Islet precursor cell (in vitro differentiated cells): ENCODE results near the gene RMND5B.
"Not testable (repeated sequence)": the region's sequence is repeated elsewhere in the genome, so short reads cannot be mapped to it uniquely, and the experiment has no call there.

Experiments used
- DNase-seq: peaks from one replicate; pipeline ENCODE4 v3.0.0-alpha.2; 2018

Gene RMND5B, protein sequence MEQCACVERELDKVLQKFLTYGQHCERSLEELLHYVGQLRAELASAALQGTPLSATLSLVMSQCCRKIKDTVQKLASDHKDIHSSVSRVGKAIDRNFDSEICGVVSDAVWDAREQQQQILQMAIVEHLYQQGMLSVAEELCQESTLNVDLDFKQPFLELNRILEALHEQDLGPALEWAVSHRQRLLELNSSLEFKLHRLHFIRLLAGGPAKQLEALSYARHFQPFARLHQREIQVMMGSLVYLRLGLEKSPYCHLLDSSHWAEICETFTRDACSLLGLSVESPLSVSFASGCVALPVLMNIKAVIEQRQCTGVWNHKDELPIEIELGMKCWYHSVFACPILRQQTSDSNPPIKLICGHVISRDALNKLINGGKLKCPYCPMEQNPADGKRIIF

DNA sequence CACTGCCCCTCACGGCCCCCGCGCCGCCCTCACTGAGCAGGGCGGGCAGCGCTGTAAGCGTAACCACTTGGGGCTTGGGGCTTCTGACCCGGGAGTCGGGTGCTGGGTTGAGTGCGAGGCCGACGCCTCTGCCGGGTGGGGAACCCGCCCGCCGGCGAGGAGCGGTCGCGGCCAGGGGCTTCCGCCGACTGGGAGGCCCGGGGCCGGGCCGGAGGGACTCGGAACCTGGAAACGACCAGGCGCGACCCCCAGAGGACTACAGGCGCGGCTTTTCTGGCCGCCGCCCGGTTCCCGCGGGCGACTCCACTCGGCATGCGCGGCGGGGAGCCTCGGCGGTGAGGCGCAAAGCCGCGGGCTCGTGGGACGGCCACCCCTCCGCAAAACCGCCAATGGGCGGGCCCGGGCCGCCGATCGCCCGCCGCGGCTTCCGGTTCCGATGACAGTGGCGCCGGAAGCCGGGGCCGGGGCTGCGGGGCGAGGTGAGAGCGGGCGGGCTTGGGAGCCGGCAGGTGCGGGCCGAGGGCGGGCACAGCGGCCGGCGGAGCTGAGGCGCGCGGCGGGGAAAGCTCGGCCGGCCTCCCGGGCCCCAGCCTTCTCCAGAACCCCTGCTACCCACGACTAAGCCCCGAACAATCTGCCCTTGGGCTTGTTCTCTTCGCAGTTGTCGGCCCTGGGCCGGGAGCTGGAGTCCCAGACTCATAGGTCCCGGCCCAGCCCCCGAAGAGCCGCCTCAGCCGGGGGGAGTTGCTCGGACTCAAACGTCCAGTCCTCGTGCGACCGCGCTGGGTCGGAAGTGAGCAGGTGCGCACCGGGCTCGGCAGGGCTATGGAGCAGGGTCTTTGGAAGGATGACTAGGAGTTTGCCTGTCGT lies at the start of gene RMND5B:
RMND5B (plus strand) TSS at position 439 of the 870 bp plus-strand sequence. CDS start 7,106 bp downstream, outside the sequence.
- DNase-seq: peak; percentile 91

DNA sequence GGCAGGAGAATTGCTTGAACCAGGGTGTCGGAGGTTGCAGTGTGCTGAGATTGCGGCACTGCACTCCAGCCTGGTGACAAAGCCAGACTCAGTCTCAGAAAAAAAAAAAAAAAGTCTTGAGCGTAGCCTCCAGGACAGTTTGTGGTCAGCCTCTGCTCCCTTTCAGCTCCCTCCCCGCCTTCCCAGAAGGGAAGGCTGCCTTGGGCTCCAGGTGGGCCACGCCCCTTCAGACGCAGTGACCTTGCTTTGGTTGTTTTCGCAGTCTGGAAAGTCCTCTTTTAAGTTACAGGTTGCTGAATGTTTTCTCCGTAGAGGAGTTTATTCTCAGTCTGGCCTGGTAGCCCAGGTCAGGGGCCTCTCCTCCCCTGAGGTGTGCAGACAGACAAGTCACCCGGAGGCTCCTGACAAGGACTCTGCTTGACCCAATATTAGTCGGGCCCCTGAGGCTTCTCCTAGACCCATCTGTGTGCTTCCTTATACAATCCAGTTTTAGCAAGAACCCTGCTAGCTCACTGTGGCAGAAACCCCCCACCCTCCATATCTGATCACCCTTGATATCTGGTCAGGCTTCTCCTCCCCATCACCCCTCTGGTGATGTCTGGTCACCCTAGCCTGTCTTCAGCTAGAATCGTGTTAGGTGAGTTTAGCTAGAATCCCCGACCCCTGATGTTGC lies 49.1 kb upstream of the RMND5B start:
- peak; percentile 94 for DNase-seq

DNA sequence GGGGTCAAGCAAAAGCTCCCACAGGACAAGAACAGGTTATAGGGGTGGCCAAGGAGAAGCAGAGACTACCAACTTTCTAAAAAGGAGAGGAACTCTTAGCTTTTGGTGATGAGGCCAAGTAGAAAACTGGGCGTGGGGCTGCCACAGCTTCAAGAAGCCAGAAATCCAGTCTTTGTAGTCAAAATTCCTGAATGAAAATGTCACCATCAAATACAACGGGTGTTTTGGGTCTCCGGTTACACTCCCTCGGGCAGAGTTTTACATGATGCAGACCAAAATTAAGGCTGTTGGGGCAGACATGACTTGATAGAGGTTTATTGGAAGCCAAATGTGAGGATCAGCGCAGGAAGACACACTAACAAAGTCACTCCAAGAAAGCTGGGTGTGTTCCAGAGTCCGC lies 46.9 kb upstream of the RMND5B start:
- peak; percentile 59 for DNase-seq

DNA sequence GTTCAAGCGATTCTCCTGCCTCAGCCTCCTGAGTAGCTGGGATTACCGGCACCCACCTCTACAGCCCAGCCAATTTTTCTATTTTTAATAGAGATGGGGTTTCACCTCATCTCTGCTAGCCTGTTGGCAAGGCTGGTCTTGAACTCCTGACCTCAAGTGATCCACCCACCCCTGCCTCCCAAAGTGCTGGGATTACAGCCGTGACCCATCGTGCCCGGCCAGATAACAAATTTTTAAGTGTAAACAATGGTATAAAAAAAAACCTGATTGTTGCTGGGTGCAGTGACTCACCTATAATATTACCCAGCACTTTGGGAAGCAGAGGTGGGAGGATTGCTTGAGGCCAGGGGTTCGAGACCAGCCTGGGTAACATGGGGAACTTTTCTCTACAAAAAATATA lies 45.5 kb upstream of the RMND5B start:
- DNase-seq: no peak

DNA sequence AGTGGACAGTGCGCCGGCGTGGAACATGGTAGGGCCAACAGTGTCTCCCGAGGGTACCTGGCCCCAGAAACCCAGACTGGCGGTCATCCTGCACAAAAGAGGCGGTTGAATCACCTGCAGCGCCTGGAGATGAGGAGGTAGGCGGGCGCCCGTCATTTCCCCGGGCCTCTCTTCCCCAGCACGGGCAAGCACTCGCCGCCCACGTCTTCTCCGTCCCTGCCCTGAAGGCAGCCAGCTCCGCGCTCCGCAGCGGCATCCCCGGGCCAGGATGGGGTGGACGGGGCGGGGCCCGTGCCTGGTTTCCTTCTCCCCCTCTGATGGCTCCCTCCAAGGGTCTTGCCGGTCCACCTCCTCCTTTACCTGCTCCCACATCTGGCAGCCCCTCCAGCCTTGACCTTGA lies 44.5 kb upstream of the RMND5B start:
- DNase-seq: peak; percentile 68

DNA sequence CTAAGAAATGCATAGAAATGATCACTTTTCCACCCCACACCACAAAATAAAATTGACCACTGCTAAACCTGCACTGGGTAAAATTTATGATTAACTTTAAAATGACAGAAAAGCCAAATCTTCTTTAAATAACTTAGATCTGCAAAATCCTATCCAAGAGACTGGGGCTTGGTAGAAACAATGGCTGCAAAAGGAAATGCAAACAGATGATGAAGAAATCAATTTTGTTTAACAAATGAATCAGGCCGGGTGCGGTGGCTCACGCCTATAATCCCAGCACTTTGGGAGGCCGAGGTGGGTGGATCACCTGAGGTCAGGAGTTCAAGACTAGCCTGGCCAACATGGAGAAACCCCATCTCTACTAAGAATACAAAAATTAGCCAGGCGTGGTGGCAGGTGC lies 43.6 kb upstream of the RMND5B start:
- not testable (repeated sequence) for DNase-seq

DNA sequence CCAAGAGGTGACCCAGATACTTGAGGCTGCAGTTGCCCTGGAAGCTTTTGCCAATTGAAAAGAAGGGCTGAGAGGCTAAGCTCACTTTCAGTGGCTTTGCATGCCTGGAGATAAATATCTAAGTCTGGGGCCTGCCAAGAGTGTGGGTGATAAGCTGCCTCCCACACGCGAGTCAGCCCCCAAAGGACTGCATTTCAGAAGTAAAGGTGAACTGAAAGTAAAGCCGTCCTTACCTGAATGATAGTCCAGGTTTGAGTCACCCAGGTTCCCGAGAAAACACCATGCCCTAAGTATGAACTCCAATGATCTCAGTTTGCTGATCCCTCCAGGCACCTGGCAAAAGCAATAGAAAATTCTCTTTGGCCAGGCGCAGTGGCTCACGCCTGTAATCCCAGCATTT lies 40.0 kb upstream of the RMND5B start:
- DNase-seq: no peak

DNA sequence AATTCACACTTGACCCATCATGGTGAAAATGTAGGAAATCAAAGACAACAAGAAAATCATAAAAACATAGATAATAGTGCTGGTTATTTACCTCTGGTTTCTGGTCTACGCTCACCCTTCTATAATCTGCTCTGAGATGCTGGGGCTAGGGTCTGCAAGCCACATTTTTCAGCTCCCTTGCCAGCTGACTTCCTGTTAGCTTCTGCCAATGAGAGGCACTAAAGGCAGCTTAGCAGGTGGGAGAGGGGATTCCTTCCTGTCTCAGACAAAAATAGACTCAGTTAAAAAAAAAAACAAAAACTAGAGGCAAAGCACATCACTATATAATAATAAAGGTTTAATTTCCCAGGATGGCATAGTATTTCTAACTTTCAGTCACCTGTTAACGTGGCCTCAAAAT lies 37.7 kb upstream of the RMND5B start:
- DNase-seq: no peak

DNA sequence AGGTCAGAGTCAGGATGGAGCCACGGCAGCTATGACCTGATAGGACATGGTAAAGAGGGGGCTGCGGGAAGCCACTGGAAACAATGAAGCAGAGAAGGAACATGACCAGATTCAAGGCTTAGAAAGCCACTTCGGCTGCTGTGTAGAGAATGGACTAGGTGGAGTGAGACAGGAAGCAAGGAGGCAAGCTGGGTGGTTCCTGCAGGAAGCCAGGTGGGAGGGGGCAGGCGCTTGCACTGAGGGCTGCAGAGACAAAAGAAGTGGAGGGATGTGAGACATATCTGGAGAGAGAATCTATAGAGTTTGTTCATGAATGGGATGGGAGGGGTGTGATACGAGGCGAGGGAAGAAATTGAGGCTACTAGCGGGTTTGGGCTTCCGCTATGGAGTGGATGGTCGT lies 36.5 kb upstream of the RMND5B start:
- DNase-seq: no peak

DNA sequence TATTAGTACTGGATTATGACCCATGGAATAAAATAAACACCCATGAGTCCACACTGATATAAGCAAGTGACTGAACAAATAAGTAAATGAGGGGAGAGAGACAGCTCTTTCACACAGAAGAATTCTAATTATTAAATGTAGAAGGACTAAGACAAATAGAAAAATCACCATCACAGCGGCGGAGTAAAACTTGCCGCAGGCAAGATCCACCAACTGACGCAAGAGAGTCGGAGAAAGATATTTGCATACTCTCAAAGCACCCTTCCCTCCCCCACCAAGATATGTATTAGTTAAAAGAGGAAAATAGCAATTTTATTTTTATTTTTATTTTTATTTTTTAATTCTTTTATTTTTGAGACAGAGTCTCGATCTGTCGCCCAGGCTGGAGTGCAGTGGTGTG lies 32.1 kb upstream of the RMND5B start:
- DNase-seq: no peak

DNA sequence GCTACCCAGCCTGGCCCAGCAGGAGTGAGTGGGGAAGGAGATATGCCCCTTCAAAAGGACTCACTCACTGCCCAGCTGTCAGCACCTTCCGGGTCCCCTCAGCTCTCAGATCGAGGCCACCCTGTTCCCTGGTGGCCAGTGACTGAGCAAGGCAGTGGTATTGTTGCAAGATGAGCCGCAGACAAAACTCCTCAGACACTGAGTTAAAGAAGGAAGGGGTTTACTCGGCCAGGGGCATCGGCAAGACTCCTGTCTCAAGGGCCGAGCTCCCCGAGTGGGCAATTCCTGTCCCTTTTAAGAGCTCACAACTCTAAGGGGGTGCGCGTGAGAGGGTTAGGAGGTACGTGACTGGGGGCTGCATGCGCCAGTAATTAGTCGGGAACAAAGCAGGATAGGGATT lies 27.2 kb upstream of the RMND5B start:
- peak; percentile 52 for DNase-seq

DNA sequence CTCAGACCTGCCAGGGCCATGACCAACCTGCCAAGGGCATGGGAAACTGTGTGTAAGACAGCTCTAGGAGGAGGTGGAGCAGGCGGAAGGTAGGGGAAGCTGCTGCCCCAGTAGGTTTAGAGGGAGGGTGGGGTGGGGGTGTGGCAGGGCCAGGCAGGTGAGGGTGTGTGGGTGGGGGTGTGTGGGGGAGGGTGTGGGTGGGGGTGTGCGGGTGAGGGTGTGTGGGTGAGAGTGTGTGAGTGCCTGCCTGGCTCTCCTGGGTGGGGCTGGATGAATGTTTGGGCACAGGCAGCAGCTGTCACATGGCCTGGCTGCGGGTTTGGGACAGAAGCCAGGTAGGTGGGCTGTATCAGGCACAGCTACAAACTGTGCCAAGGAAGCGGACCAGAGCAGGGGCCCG lies 26.3 kb upstream of the RMND5B start:
- no peak for DNase-seq

DNA sequence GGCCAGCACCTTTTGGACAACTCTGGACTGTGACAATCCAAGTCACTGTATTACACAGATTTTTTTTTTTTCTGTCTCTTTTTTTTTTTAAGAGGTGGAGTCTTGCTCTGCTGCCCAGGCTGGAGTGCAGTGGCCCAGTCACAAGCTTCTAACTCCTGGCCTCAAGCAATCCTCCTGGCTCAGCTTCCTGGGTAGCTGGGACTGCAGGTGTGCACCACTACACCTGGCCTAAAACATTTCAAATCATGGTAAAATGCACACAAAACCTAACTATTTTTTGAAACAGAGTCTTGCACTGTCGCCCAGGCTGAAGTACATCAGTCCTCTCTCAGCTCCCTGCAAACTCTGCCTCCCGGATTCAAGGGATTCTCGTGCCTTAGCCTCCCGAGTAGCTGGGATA lies 24.7 kb upstream of the RMND5B start:
- no peak for DNase-seq

DNA sequence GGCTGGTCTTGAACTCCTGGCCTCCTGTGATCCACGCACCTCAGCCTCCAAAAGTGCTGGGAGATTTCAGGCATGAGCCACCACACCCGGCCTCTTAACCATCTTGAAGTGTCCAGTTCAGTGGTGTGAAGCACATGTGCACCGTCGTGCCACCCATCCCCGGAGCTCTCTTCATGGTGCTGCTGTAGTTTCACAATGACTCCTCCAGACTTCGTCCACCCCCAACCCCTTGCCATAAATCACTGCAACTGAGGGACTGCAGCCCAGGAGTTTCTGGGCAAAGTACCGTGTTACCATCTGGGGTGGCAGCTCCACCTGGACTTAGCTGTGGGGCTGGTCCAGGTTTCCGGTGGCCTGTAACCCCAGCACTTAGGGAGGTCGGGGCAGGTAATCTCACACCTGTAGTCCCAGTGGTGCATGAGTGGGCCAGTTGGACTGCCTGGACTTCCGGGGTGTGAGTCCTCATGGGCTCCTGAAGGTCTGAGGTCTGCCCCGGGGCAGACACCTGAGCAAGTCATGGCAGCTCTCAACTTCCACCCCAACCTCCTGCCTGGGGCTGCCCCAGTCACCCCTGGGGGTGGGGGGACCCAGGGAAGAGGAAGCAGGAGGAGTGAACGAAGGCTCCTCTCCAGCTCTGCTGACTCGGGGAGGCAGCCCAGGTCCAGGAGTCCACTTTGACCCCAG lies 24.1 kb upstream of the RMND5B start:
- DNase-seq: no peak

DNA sequence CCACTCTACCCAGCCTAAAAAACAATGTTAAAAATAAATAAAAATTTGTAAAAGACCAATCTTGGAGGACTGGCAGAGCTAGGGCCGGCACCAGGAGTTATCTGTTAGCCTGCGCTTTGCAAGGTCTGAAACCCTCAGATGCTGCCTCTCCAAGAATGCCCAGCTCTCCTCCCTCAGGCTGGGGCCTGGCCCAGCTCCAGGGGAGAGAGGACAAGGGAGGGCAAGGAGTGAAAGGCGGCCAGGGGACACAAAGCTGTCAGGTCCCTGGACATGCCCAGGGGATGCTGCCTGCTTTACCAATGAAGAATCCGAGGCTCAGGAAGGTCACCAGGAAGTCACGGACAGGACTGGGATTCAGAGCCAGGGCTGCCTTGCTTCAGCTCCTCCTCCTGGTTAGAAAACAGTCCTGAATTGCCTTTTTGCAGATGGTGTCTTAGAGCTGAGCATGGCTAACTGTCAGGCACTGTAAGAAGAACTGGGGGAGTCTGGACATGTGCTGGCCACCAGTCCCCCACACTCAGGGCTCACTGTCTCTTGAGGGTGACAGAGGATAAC lies 23.0 kb upstream of the RMND5B start:
- peak; percentile 71 for DNase-seq

DNA sequence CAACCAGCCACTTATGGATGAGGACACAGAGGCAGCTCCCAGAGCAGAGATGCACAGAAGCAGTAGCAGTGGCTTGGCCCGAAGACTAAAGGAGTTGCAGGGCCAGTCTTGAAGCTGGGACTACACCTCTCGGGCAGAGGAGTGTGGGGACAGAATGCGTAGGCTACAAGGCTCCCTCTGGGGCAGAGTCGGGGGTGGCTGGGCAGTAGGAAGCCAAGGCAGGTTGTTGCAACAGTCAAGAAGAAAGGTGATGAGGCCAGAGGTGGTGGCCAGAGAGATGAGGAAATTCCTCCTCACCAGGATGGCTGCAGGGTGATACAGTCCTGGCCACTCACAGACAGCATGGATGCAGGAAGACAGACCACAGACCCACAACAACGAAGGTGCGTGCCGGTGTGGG lies 22.4 kb upstream of the RMND5B start:
- no peak for DNase-seq

DNA sequence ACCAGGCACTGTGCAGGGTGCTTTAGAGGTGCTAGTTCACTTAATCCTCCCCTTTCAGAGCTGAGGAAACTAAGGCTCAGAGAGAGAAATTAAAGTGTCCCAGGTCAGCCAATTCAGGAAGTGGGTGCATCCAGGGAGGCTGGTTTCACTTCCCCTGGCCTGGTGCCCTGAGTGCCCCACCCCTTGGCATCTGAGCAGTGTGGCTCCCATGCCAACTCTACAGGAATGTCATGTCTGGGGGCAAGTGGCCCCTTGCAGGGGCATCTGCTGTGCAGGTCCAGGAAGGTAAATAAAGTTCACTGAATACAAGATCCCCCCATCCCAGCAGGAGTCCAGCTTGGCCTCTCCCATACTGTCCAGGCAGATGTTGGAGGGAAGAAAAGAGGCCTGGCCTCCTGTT lies 21.8 kb upstream of the RMND5B start:
- no peak for DNase-seq

DNA sequence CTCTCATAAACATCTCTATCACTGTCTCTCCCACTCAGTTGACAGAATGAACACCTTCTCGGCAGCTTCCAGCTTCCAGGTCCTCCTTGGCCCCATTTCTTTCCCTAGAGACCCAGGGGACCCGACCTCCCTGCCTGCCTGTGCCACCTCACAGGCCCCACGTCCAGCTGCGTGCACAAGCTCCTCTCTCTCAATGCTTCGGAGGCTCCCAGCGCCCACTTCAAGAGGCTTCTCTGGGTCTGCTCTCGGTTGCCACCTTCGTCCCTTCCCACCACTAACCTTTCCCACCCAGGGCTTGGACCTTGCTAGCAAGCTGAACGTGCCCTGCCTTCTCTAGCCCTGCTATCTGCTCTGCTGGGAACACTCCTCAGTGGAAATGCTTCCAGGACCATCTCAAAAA lies 20.3 kb upstream of the RMND5B start:
- no peak for DNase-seq

DNA sequence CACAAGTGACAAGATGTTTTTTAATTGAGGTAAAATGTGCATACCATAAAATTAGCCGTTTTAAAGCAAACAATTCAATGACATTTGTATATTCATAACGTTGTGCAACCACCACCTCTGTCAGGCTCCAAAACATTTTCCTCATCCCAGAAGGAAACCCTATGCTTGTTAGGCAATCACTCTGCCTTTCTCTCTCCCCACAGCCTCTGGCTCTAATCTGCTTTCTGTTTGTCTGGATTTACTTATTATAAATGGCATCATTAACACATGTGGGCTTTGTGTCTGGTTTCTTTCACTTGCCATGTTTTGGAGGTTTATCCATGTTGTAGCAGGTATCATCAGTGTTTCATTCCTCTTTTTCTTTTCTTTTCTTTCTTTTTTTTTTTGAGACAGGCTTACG lies 18.9 kb upstream of the RMND5B start:
- no peak for DNase-seq

DNA sequence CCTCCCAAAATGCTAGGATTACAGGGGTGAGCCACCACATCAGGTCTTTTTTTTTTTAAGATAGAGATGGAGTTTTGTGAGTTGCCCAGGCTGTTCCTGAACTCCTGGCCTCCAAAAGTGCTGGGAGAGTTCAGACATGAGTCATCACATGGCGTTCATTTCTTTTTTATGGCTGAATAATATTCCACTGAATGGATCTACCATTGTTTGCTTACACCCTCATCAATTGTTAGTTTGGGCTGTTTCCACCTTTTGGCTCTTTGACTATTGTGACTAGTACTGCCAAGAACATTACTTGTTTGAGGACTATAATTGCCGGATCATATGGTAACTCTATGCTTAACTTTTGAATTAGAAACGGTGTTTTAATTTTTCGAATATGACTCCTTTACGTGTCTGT lies 18.3 kb upstream of the RMND5B start:
- DNase-seq: no peak

DNA sequence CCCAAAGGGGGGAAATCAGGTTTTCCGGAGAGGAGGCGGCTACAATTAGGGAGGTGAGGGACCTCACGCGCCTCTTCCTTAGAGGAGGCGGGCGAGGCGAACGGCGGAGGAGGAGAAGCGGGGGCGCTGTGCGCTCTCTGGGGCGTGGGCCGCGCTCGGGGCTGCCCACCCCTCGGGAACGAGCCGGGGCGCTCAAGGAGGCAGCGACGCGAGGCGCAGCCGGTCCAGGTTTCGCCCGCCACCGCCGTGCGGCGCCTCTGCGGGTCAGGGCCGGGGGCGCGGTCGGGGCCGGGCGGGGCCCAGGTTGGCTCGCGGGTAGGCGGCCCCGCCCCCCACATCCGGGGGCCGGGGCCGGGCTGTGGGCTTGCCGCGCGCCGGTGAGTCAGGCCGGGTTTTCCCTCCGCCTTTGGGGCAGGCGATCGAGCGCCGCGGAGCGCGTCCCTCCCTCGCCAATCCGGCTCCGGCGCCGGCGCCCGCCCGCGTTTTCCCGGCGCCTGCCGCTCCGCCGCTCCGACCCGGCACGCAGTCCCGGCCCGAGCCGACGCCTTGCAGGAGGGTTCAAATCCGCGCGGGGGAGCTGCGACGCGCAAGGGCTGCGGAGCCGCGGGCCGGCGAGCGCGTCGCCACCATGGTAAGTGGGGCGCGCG lies 17.6 kb upstream of the RMND5B start, which contains the start of gene N4BP3:
N4BP3 (plus strand) TSS at position 392 of the 647 bp plus-strand sequence. CDS start 6,052 bp downstream, outside the sequence.
- peak; percentile 92 for DNase-seq

DNA sequence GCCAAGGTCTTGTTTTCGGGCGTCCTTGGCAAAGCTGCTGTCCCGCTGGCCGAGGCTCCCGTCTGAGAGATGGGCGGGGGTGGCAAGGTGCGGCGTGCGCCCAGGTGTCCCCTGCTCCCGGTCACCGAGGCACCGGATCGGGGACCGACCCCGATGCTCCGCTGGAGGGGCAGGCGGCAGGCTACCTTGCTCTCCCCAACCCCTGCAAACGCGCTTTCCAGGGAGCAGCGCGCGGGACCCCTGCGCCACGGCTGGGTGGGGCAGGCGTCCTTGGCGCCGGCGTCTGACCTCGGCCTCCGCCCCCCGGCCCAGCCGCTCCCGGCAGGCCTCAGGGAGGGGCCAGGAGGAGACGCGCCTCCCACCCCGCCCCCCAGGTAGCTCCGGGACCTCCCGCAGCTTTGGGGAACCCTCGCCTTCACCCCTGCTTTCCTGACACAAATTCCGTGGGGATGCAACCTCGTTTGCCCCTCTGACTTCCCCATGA lies 16.9 kb upstream of the RMND5B start:
- no peak for DNase-seq
